ENCODE data around the gene CRYL1.

GRCh38 chr13:20482787-20483186, 42.9 kb downstream of the CRYL1 start:
- no peak for TF ChIP-seq CTCF (conservative IDR thresholded peaks at IDR 0.05)
- TF ChIP-seq ZFX (IDR thresholded peaks at IDR 0.05), result no peak

All from C4-2B (cell line).